Upper lobe of left lung (tissue), 6 donors: Measurements from ENCODE around the gene NPHP4. TPM values are rescaled to one million over a fixed set of nuclear protein-coding genes. Genes with fewer than 3 reads are reported as not detected.

Source experiments
- ATAC-seq, 2 donors: fragments of 200-7000 bp; cut with Tn5 transposase; one replicate each; pipeline ENCODE4 v1.9.1; 2022; ENCODE audit warnings: mild to moderate bottlenecking in 2 of 2, moderate library complexity in 2 of 2; ENCODE audit not compliant: low FRiP score in 2 of 2
- DNase-seq, 2 donors: peaks; one replicate each; pipeline ENCODE4 v3.0.0-alpha.2; 2019 to 2020
- H3K27ac ChIP-seq, 4 donors: fragments of 200-600 bp; sonication (generic); one replicate each; pipeline ENCODE4 v1.5.1; 2016 to 2019
- H3K27me3 ChIP-seq, 4 donors: fragments of 200-600 bp; sonication (generic); one replicate each; pipeline ENCODE4 v1.5.1; 2017 to 2019
- H3K36me3 ChIP-seq, 4 donors: fragments of 200-600 bp; sonication (generic); one replicate each; pipeline ENCODE4 v1.5.1; 2016 to 2019
- H3K4me1 ChIP-seq, 4 donors: fragments of 200-600 bp; sonication (generic); one replicate each; pipeline ENCODE4 v1.5.1; 2018 to 2019
- H3K4me3 ChIP-seq, 4 donors: fragments of 200-600 bp; sonication (generic); one replicate each; pipeline ENCODE4 v1.5.1; 2017 to 2019; ENCODE audit warnings: mild to moderate bottlenecking in 2 of 4, moderate library complexity in 1 of 4
- H3K9me3 ChIP-seq, 4 donors: fragments of 200-600 bp; sonication (generic); one replicate each; pipeline ENCODE4 v1.5.1; 2018 to 2019
- CTCF ChIP-seq, 6 experiments: fragments of 450-650 bp in 4 of 6; fragments of 200-600 bp in 2 of 6; sonication (generic) in 2 of 6; IDR thresholded peaks; one replicate each; pipeline ENCODE4 v1.5.1; 2016 to 2019; ENCODE audit warnings: antibody characterized with exemption in 6 of 6
- EP300 ChIP-seq, 4 donors: sonication (generic); formaldehyde crosslinking; IDR thresholded peaks; one replicate each; pipeline ENCODE4 v1.5.1; 2017; ENCODE audit warnings: antibody characterized with exemption in 4 of 4, control low read depth in 2 of 4
- POLR2A ChIP-seq, 4 donors: fragments of 450-650 bp; IDR thresholded peaks; one replicate each; pipeline ENCODE4 v1.5.1; 2016 to 2017; ENCODE audit warnings: antibody characterized with exemption in 4 of 4, mild to moderate bottlenecking in 2 of 4
- POLR2AphosphoS5 ChIP-seq, 2 donors: sonication (generic); formaldehyde crosslinking; IDR thresholded peaks; one replicate each; pipeline ENCODE4 v1.5.1; 2017; ENCODE audit warnings: antibody characterized with exemption in 2 of 2
- WGBS, 2 donors: methylation state at CpG; one replicate each; pipeline ENCODE4 v1.1.5; 2017 to 2018; 5-methylcytosine and 5-hydroxymethylcytosine counted together
- total RNA-seq, 6 donors: library from RNA; depleted of rRNA in 4 of 6; stranded (reverse); fragments of >200 nt in 4 of 6; gene quantifications; one replicate each; pipeline versions ENCODE4 v1.1.0 to v1.2.1, GENCODE V29; 2016 to 2021
- donor health status: DM: no; HTN: no; CAD: no; lungs with moderate emphysema.
- donor health status: DM: no; HTN: yes; CAD: no; lungs with severe emphysema.

NPHP4 gene
- total RNA-seq, 6 donors from 2014 or later, result 13.5 to 45.1 (median 19.9) TPM

GRCh38 chr1:5951846-5952410, 40.3 kb downstream of the NPHP4 start:
- ATAC-seq (no peak), DNase-seq (no peak)
- no peaks in the 10 kb centered on the region for H3K4me1 ChIP-seq
- 88% methylated on average over 19 of the region's 19 CpGs; no CpG with 5 or more reads in 1 of the 2 donors for WGBS, 2 donors
- peaks cover 0 to 60% (median 18%) of the 10 kb centered on the region in 4 donors for H3K36me3 ChIP-seq
- TF ChIP-seq CTCF (IDR thresholded peaks at IDR 0.05), result no peak
- H3K27ac ChIP-seq, result no peak overlapping the region
- no peaks in the 10 kb centered on the region for H3K9me3 ChIP-seq
- no peaks in the 10 kb centered on the region for H3K27me3 ChIP-seq
- H3K4me3 ChIP-seq, result no peak overlapping the region

GRCh38 chr1:5950994-5951785, 41.0 kb downstream of the NPHP4 start:
- H3K27me3 ChIP-seq, result no peaks in the 10 kb centered on the region
- no peak overlapping the region for H3K4me3 ChIP-seq
- no peaks in the 10 kb centered on the region for H3K4me1 ChIP-seq
- 92 to 95% methylated on average over 19 to 24 of the region's 24 CpGs for WGBS, 2 donors
- H3K36me3 ChIP-seq, result peaks cover 2 to 60% (median 25%) of the 10 kb centered on the region in 4 donors
- ATAC-seq (no peak), DNase-seq (no peak)
- no peak overlapping the region for H3K27ac ChIP-seq
- TF ChIP-seq POLR2AphosphoS5 (IDR thresholded peaks at IDR 0.05), result no peak
- no peak for TF ChIP-seq EP300 (IDR thresholded peaks at IDR 0.05)
- TF ChIP-seq POLR2A (IDR thresholded peaks at IDR 0.05), result no peak
- TF ChIP-seq CTCF (IDR thresholded peaks at IDR 0.05), result no peak
- H3K9me3 ChIP-seq, result no peaks in the 10 kb centered on the region

- Histone ChIP-seq H3K9me3 (no peaks in the 10 kb centered on the region), H3K36me3 (peaks cover 5 to 60% (median 32%) of the 10 kb centered on the region in 4 donors), H3K27me3 (no peaks in the 10 kb centered on the region), H3K27ac (no peak overlapping the region), H3K4me3 (no peak overlapping the region), H3K4me1 (no peaks in the 10 kb centered on the region)
- TF ChIP-seq CTCF (IDR thresholded peaks at IDR 0.05), result no peak
- no peak for TF ChIP-seq POLR2A (IDR thresholded peaks at IDR 0.05)
- TF ChIP-seq POLR2AphosphoS5 (IDR thresholded peaks at IDR 0.05), result no peak
- TF ChIP-seq EP300 (IDR thresholded peaks at IDR 0.05), result no peak
- ATAC-seq (no peak), DNase-seq (no peak)
- WGBS, 2 donors, result 88 to 93% methylated on average over 7 of the region's 7 CpGs
Observed at GRCh38 chr1:5950201-5950895, 41.9 kb downstream of the NPHP4 start.

GRCh38 chr1:5949761-5950100, 42.5 kb downstream of the NPHP4 start:
- Histone ChIP-seq H3K9me3 (no peaks in the 10 kb centered on the region), H3K36me3 (peaks cover 5 to 60% (median 32%) of the 10 kb centered on the region in 4 donors)
- 75 to 83% methylated on average over 4 of the region's 4 CpGs for WGBS, 2 donors

More at GRCh38 chr1:5949761-5950100, 42.5 kb downstream of the NPHP4 start:
- no peak overlapping the region for H3K27ac ChIP-seq
- no peaks in the 10 kb centered on the region for H3K27me3 ChIP-seq
- DNase-seq, result no peak
- no peak for TF ChIP-seq CTCF (IDR thresholded peaks at IDR 0.05)
- TF ChIP-seq POLR2A (IDR thresholded peaks at IDR 0.05), result no peak
- TF ChIP-seq EP300 (IDR thresholded peaks at IDR 0.05), result no peak
- no peak for TF ChIP-seq POLR2AphosphoS5 (IDR thresholded peaks at IDR 0.05)
- H3K4me1 ChIP-seq, result no peaks in the 10 kb centered on the region
- H3K4me3 ChIP-seq, result no peak overlapping the region
- no peak for ATAC-seq
